Skeletal muscle tissue (tissue), 4 donors: ENCODE measurements around the gene TMEM132C. TPM values are rescaled to one million over a fixed set of nuclear protein-coding genes. Genes with fewer than 3 reads are reported as not detected.

Experiments
- H3K27ac ChIP-seq: one replicate; pipeline ENCODE4 v1.7.0; 2013; ENCODE audit warnings: mild to moderate bottlenecking, low read depth, low read length, inconsistent platforms
- H3K27me3 ChIP-seq, 3 donors: one replicate each; pipeline ENCODE4 v1.7.0; 2013; ENCODE audit warnings: low read length in 3 of 3; ENCODE audit not compliant: control insufficient read depth in 3 of 3, insufficient read depth in 3 of 3
- H3K36me3 ChIP-seq, 3 donors: one replicate each; pipeline ENCODE4 v1.7.0; 2013; ENCODE audit warnings: low read length in 3 of 3; ENCODE audit not compliant: control insufficient read depth in 3 of 3, insufficient read depth in 3 of 3
- H3K4me1 ChIP-seq, 3 donors: one replicate each; pipeline ENCODE4 v1.7.0; 2013; ENCODE audit warnings: low read length in 3 of 3, mild to moderate bottlenecking in 3 of 3; ENCODE audit not compliant: control insufficient read depth in 3 of 3, insufficient read depth in 3 of 3
- H3K4me3 ChIP-seq, 3 donors: one replicate each; pipeline ENCODE4 v1.7.0; 2013; ENCODE audit warnings: low read length in 3 of 3
- H3K9ac ChIP-seq, 3 donors: one replicate each; pipeline ENCODE4 v1.7.0; 2013; ENCODE audit warnings: low read length in 3 of 3, mild to moderate bottlenecking in 3 of 3, moderate library complexity in 2 of 3, low read depth in 1 of 3
- H3K9me3 ChIP-seq, 3 donors: one replicate each; pipeline ENCODE4 v1.7.0; 2013; ENCODE audit warnings: low read length in 3 of 3; ENCODE audit not compliant: control insufficient read depth in 3 of 3
- total RNA-seq: library from RNA; depleted of rRNA; stranded (reverse); fragments of >200 nt; gene quantifications from one replicate; pipeline ENCODE4 v1.2.3, GENCODE V29; 2014
- donor health status: Osteomylitis.

Gene TMEM132C
- total RNA-seq, 1 donor from 2014 or later: 3.7 TPM

DNA sequence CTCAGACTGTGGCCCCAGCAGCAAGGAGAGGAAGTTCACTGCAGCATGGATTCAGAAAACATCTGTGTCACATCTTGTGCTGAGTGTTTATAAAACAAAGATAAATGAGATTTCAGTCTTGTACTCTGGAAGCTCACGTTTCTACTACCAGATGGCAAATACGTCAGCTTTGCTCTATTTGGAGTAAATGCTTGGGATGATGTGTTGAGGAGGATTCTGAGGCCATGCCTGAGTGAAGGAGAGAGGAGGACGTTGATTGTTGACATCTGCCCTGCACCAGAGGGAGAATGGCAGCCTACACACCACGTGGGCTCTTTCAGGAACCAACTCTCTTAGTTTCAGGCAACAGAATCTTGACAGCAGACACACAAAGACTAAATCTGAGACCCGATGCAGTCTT is 188.9 kb downstream of the TMEM132C start:
- no peak overlapping the region for H3K27ac ChIP-seq
- no peaks in the 10 kb centered on the region for H3K9me3 ChIP-seq
- H3K27me3 ChIP-seq: peaks cover 0 to 5% (median 0%) of the 10 kb centered on the region in 3 donors
- no peak overlapping the region for H3K4me3 ChIP-seq
- H3K9ac ChIP-seq: no peak overlapping the region
- H3K36me3 ChIP-seq: no peaks in the 10 kb centered on the region
- H3K4me1 ChIP-seq: no peaks in the 10 kb centered on the region

DNA sequence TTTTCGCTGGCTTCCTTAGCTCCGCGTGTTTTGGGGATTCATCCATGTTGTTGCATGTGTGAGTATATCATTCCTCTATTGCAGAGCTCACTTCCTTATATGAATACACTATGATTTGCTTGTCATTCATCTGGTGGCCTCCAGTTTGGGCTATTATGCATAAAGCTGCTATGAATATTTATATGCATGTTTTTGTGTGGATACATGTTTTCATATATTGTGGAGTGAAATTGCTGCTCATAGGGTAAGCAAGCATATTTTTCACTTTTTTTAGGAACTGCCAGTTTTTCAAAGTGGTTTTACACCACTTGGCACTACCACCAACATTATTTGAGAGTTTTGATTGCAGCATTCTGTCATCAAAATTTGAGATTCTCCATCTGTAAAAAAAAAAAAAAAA is 190.0 kb downstream of the TMEM132C start:
- no peak overlapping the region for H3K4me3 ChIP-seq
- no peak overlapping the region for H3K9ac ChIP-seq
- no peaks in the 10 kb centered on the region for H3K4me1 ChIP-seq
- no peak overlapping the region for H3K27ac ChIP-seq
- H3K9me3 ChIP-seq: no peaks in the 10 kb centered on the region
- peaks cover 0 to 5% (median 0%) of the 10 kb centered on the region in 3 donors for H3K27me3 ChIP-seq
- no peaks in the 10 kb centered on the region for H3K36me3 ChIP-seq

DNA sequence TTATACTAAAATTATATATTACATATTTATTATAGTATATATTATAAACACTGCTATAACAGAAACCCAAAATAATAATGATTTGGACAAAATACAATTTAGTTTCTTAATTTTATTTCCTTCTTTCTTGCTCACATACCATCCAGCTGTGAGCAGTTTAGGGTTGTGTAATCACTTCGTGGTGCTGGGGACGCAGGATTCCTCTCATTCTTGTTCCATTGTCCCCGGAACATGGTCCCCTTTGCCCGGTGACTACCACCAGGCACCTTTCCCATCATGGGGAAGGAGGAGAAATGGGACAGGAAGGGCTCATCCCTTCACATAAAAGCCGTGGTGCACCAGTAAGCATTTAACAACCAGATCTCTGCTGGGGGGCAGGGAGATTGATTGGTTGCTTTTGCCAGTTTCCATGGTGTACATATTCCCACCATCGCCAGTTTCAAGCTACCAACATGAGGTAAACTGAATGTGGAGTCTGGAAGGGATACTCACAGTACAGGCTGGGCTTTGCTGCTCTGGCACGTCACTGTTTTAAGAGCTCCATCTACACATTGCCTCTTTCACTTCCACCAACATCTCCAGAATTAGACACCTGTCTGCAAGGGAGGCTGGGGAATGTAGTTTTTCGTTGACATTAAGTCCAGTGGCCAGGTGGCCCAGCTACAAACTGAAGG is 191.5 kb downstream of the TMEM132C start:
- Histone ChIP-seq H3K36me3 (no peaks in the 10 kb centered on the region), H3K27ac (no peak overlapping the region), H3K4me1 (no peaks in the 10 kb centered on the region), H3K9ac (no peak overlapping the region), H3K27me3 (peaks cover 0 to 2% (median 0%) of the 10 kb centered on the region in 3 donors), H3K4me3 (no peak overlapping the region), H3K9me3 (no peaks in the 10 kb centered on the region)

DNA sequence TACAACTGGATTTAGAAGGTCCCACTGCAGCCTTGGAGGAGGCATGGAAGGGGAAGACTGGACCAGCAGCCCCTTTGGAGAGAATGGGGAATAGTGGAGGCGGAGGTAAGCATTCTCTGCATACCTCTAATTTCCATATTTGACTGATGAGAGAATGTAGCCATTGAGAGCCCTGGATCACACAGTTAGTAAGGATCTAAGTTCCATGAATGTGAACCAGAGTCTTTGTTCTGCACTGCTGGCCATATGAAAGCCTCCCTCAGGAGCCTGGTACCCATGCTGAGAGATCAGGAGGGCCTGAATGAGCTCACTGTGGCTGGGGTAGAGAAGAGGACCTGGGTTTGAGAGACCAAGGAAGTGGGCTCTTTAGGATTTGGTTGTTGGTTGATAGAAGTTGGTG is 192.1 kb downstream of the TMEM132C start:
- H3K27ac ChIP-seq: no peak overlapping the region
- no peak overlapping the region for H3K4me3 ChIP-seq
- no peak overlapping the region for H3K9ac ChIP-seq
- H3K36me3 ChIP-seq: no peaks in the 10 kb centered on the region
- H3K9me3 ChIP-seq: no peaks in the 10 kb centered on the region
- H3K4me1 ChIP-seq: no peaks in the 10 kb centered on the region
- H3K27me3 ChIP-seq: no peaks in the 10 kb centered on the region

DNA sequence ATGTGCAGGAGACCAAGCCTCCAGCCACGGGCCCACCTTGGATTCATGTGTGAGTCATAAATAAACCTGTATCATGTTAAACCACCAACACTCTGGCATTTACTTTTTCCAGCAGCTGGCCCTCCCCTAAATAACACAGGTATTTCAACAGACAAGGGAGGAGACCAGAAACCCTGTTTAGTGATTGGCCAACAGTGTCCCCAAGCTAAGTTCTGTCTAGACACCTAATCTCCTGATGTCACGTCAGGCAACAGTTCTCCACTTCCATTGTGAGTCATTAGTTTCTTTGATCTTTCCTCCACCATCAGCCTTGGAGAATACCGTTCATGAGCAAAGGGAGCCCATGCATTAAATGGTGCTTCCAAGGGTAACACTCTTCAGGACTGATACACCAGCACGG is 196.9 kb downstream of the TMEM132C start:
- Histone ChIP-seq H3K27ac (no peak overlapping the region), H3K9ac (no peak overlapping the region), H3K9me3 (peaks cover 0 to 2% (median 2%) of the 10 kb centered on the region in 3 donors), H3K27me3 (no peaks in the 10 kb centered on the region), H3K36me3 (no peaks in the 10 kb centered on the region), H3K4me1 (no peaks in the 10 kb centered on the region), H3K4me3 (no peak overlapping the region)

DNA sequence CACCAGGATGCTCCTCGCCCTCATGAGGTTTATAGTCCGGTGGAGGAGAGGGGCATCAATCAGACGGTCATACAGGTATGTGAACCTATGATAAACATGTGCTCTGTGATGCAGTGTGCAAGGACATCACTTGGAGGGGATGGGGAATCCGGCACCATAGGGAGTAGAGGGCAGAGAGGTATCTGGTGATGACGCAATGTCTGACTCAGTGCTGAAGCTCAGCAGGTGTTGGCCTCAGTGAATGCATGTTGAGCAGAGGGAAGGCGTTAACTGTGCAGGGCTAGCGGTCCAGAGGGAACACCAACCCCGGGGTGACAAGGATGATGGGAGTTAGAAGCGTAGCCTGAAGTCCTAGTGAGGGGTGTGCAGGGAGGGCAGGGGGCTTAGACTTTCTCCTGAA is 200.9 kb downstream of the TMEM132C start:
- H3K27me3 ChIP-seq: no peaks in the 10 kb centered on the region
- no peaks in the 10 kb centered on the region for H3K36me3 ChIP-seq
- no peaks in the 10 kb centered on the region for H3K4me1 ChIP-seq
- no peak overlapping the region for H3K27ac ChIP-seq
- H3K9me3 ChIP-seq: peaks cover 0 to 4% (median 2%) of the 10 kb centered on the region in 3 donors
- no peak overlapping the region for H3K4me3 ChIP-seq
- H3K9ac ChIP-seq: no peak overlapping the region

DNA sequence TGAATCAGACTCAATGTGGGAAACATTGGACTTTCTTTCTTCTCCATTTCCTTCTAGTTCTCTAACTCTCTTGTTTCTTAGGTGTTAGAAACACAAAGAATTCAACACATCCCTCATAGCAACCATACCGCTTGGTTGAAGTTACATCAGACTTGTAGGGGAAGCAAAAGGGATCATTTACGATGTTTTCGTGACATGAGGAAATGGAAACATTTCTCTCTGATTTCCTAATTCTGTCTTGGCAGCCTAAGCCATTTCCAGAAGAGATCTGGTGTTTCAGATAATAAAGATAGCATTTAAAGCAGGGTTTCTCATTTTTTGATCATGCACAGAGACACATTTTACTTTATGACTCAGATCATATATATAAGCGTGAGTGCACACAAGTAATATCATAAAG is 202.0 kb downstream of the TMEM132C start:
- H3K27ac ChIP-seq: no peak overlapping the region
- no peaks in the 10 kb centered on the region for H3K27me3 ChIP-seq
- H3K36me3 ChIP-seq: no peaks in the 10 kb centered on the region
- H3K4me1 ChIP-seq: no peaks in the 10 kb centered on the region
- H3K4me3 ChIP-seq: no peak overlapping the region
- H3K9ac ChIP-seq: no peak overlapping the region
- peaks cover 0 to 4% (median 2%) of the 10 kb centered on the region in 3 donors for H3K9me3 ChIP-seq

DNA sequence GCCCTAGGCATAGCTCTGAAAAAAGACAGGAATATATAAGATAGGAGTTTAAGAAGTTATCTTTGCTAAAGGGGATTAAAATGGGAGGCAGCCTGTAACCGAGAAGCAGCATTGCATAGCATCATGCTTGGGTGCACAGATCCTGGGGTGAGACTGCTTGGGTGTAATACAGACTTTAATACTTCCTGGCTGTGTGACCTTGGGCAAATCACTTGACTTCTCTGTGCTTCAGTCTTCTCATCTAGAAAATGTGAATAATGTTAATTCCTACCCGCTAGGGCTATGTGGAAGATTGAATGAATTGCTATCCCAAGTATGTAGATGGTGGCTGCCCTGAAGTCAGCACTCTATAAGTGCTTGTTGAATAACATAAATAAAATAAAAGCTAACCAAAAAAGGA is 204.5 kb downstream of the TMEM132C start:
- no peak overlapping the region for H3K4me3 ChIP-seq
- no peak overlapping the region for H3K27ac ChIP-seq
- peaks cover 0 to 3% (median 0%) of the 10 kb centered on the region in 3 donors for H3K27me3 ChIP-seq
- no peaks in the 10 kb centered on the region for H3K4me1 ChIP-seq
- H3K9ac ChIP-seq: no peak overlapping the region
- no peaks in the 10 kb centered on the region for H3K36me3 ChIP-seq
- H3K9me3 ChIP-seq: peaks cover 0 to 2% (median 2%) of the 10 kb centered on the region in 3 donors

DNA sequence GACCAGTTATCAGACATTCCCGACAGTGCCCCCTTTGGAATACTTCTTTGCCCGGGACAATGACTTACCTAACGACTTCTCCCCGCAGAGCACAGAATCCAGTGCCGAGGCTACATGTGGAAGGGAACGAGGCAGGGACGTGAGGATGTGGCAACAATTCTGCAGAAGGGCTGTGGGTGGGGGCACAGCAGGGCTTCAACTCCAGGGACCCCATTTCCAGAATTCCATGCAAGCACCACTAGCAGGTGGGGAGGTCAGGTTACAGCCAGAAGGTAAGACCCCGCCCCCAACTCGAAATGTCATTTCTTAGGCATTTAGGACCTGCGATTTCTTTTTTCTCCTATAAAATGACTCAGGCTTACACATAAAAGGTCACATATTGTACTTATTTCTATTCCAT is 207.9 kb downstream of the TMEM132C start:
- H3K4me1 ChIP-seq: no peaks in the 10 kb centered on the region
- no peak overlapping the region for H3K4me3 ChIP-seq
- no peaks in the 10 kb centered on the region for H3K36me3 ChIP-seq
- no peak overlapping the region for H3K9ac ChIP-seq
- peaks cover 0 to 3% (median 0%) of the 10 kb centered on the region in 3 donors for H3K27me3 ChIP-seq
- no peak overlapping the region for H3K27ac ChIP-seq
- H3K9me3 ChIP-seq: peaks cover 0 to 2% (median 0%) of the 10 kb centered on the region in 3 donors

DNA sequence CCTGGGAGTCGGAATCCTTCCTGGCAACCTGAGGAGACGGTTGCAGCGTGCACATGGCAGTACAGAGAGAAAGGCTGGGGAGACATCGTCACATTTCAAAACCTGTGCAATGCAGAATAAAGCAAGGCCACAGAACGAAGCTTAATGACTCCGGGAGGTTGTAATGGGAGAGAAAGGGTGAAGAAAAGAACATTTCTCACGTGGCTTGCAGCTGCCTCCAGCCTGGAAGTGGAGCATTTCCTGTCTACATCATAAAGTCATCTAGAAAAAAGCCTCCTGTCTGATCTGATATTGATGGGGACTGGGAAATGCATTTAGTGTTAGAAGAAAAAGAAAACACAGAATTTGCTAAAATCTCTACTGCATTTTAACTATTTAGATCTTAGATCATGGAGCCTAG is 209.3 kb downstream of the TMEM132C start:
- Histone ChIP-seq H3K4me1 (no peaks in the 10 kb centered on the region), H3K27me3 (peaks cover 0 to 3% (median 0%) of the 10 kb centered on the region in 3 donors), H3K9ac (no peak overlapping the region), H3K9me3 (peaks cover 0 to 2% (median 0%) of the 10 kb centered on the region in 3 donors), H3K27ac (no peak overlapping the region), H3K4me3 (no peak overlapping the region), H3K36me3 (no peaks in the 10 kb centered on the region)
